Heart right ventricle (tissue), 16 donors: Measurements from ENCODE around the gene ILK. TPM values are rescaled to one million over a fixed set of nuclear protein-coding genes. Genes with fewer than 3 reads are reported as not detected.

Experiments used
- ATAC-seq, 8 donors: fragments of 200-7000 bp; cut with Tn5 transposase; one replicate each; pipeline ENCODE4 v1.9.1; 2020; ENCODE audit warnings: mild to moderate bottlenecking in 8 of 8, moderate library complexity in 8 of 8, moderate number of reproducible peaks in 1 of 8
- DNase-seq, 2 donors: peaks; one replicate each; pipeline ENCODE4 v3.0.0-alpha.2; 2020
- H3K27ac ChIP-seq, 10 donors: fragments of 200-600 bp; sonication (generic) in 2 of 10; one replicate each; pipeline versions ENCODE4 v1.5.0 to v1.8.0; 2020 to 2022; ENCODE audit warnings: mild to moderate bottlenecking in 3 of 10
- H3K27me3 ChIP-seq, 7 donors: fragments of 200-600 bp; one replicate each; pipeline ENCODE4 v1.8.0; 2021 to 2022; ENCODE audit warnings: mild to moderate bottlenecking in 2 of 7
- H3K36me3 ChIP-seq, 9 donors: fragments of 200-600 bp; sonication (generic) in 1 of 9; one replicate each; pipeline versions ENCODE4 v1.5.0 to v1.8.0; 2020 to 2022; ENCODE audit warnings: mild to moderate bottlenecking in 2 of 9
- H3K4me1 ChIP-seq, 9 donors: fragments of 200-600 bp; sonication (generic) in 1 of 9; one replicate each; pipeline versions ENCODE4 v1.5.0 to v1.8.0; 2020 to 2022; ENCODE audit warnings: mild to moderate bottlenecking in 4 of 9
- H3K4me3 ChIP-seq, 10 donors: fragments of 200-600 bp; sonication (generic) in 2 of 10; one replicate each; pipeline versions ENCODE4 v1.5.0 to v1.8.0; 2020 to 2022; ENCODE audit warnings: mild to moderate bottlenecking in 7 of 10, moderate library complexity in 2 of 10
- H3K9me3 ChIP-seq, 11 donors: fragments of 200-600 bp in 10 of 11; sonication (generic) in 2 of 11; one replicate each; pipeline versions ENCODE4 v1.5.0 to v1.8.0; 2013 to 2022; ENCODE audit warnings: mild to moderate bottlenecking in 2 of 11, control low read depth in 1 of 11, moderate library complexity in 1 of 11
- CTCF ChIP-seq, 9 donors: fragments of 200-600 bp; sonication (generic) in 2 of 9; IDR thresholded peaks; one replicate each; pipeline versions ENCODE4 v1.5.0 to v1.8.0; 2021 to 2022; ENCODE audit warnings: antibody characterized with exemption in 9 of 9, mild to moderate bottlenecking in 5 of 9, moderate library complexity in 1 of 9
- WGBS, 2 donors: extraction: QIAGEN DNeasy Blood & Tissue Kit; methylation state at CpG; one replicate each; pipeline ENCODE4 v1.1.7; 2013; ENCODE audit warnings: inconsistent platforms in 1 of 2; 5-methylcytosine and 5-hydroxymethylcytosine counted together
- intact Hi-C, 10 donors: fragments of 100-400 bp; cut with DNase I; formaldehyde crosslinking; loops; one replicate each; pipeline versions ENCODE4 v1.11.1 to v1.14.2; 2022
- polyA plus RNA-seq, 2 donors: library from polyadenylated mRNA; stranded (reverse); fragments of 200-250 nt; gene quantifications; one replicate each; pipeline ENCODE4 v1.2.3, GENCODE V29; 2013
- total RNA-seq, 10 donors: library from RNA; stranded (reverse); fragmentation: NEBNext Ultra II Directional in 3 of 10; extraction: Animal tissue kit (Norgen Biotek cat#: 25700) in 3 of 10; gene quantifications; one replicate each; pipeline versions ENCODE4 v1.2.1 to v1.2.4, GENCODE V29; 2021 to 2023
- donor health status: Arrhythmogenic right ventricular cardiomyopathy.
- donor health status: ischemic (EF 13 %, LVEDD 7.1; RV severe dilation, severe dysfunction).
- donor health status: healthy with polysubstance abuse.
- donor health status: DM: no; HTN: yes; CAD: no.
- donor health status: DM: no; HTN: no; CAD: no.
- donor health status: ischemic (EF 25% LVEDD 6.9; RV normal size, moderate dysfunction).
- donor health status: ischemic (EF 25% LVEDD 5.7; RV mildly dilated, moderate dysfunction).
- donor health status: healthy.
- donor health status: DM: yes; HTN: yes; CAD: no.
- donor health status: Ischemic cardiomyopathy.
- donor health status: ischemic (EF 35%, LVEDD 5.7; RV mildly dilated, moderate dysfunction).
- donor health status: nonischemic (EF 11% LVEDD 7.7; RV severe dilation, severe dysfunction).
- donor health status: DM: yes; HTN: yes; CAD: no.
- donor health status: PGD.
- donor health status: ischemic (EF 29% LVEDD 5.4; RV normal size, mild dysfunction).
- donor health status: nonischemic (EF 23%, LVEDD 6.1; RV moderate dilation, normal function).

ILK gene
- total and polyA plus RNA-seq, 12 donors: 150 to 247 (median 214) TPM

GRCh38 chr11:6629892-6630631 lies 26.5 kb downstream of the ILK start:
- intact Hi-C loops: no loop called here
- TF ChIP-seq CTCF (IDR thresholded peaks at IDR 0.05): no peak
- H3K27me3 ChIP-seq: no peaks in the 10 kb centered on the region
- WGBS, 2 donors: 76 to 78% methylated on average over 99 to 102 of the region's 102 CpGs
- H3K4me3 ChIP-seq: no peak overlapping the region
- peaks cover 0 to 24% (median 19%) of the 10 kb centered on the region in 9 donors for H3K4me1 ChIP-seq
- H3K9me3 ChIP-seq: no peaks in the 10 kb centered on the region
- peaks cover 0 to 94% (median 19%) of the 10 kb centered on the region in 9 donors for H3K36me3 ChIP-seq
- ATAC-seq (no peak), DNase-seq (no peak)
- H3K27ac ChIP-seq: no peak overlapping the region

- Histone ChIP-seq H3K27me3 (no peaks in the 10 kb centered on the region), H3K9me3 (no peaks in the 10 kb centered on the region), H3K4me1 (peaks cover 0 to 31% (median 26%) of the 10 kb centered on the region in 9 donors), H3K4me3 (no peak overlapping the region), H3K27ac (no peak overlapping the region), H3K36me3 (peaks cover 0 to 87% (median 19%) of the 10 kb centered on the region in 9 donors)
- WGBS, 2 donors: 84 to 89% methylated on average over 22 to 28 of the region's 28 CpGs
- no peak for TF ChIP-seq CTCF (IDR thresholded peaks at IDR 0.05)
- intact Hi-C loops: no loop called here
- no peak for ATAC-seq
- no peak for DNase-seq
Observed at GRCh38 chr11:6630632-6631291, 27.2 kb downstream of the ILK start.

- ATAC-seq (no peak), DNase-seq (no peak)
- Histone ChIP-seq H3K4me1 (peaks cover 2 to 37% (median 33%) of the 10 kb centered on the region in 9 donors), H3K36me3 (peaks cover 0 to 81% (median 19%) of the 10 kb centered on the region in 9 donors), H3K9me3 (no peaks in the 10 kb centered on the region), H3K27me3 (no peaks in the 10 kb centered on the region), H3K27ac (no peak overlapping the region), H3K4me3 (no peak overlapping the region)
- no peak for TF ChIP-seq CTCF (IDR thresholded peaks at IDR 0.05)
- WGBS, 2 donors: 89 to 91% methylated on average over 11 of the region's 11 CpGs
- intact Hi-C loops: no loop called here
Observed at GRCh38 chr11:6631361-6631890, 27.9 kb downstream of the ILK start.

DNA sequence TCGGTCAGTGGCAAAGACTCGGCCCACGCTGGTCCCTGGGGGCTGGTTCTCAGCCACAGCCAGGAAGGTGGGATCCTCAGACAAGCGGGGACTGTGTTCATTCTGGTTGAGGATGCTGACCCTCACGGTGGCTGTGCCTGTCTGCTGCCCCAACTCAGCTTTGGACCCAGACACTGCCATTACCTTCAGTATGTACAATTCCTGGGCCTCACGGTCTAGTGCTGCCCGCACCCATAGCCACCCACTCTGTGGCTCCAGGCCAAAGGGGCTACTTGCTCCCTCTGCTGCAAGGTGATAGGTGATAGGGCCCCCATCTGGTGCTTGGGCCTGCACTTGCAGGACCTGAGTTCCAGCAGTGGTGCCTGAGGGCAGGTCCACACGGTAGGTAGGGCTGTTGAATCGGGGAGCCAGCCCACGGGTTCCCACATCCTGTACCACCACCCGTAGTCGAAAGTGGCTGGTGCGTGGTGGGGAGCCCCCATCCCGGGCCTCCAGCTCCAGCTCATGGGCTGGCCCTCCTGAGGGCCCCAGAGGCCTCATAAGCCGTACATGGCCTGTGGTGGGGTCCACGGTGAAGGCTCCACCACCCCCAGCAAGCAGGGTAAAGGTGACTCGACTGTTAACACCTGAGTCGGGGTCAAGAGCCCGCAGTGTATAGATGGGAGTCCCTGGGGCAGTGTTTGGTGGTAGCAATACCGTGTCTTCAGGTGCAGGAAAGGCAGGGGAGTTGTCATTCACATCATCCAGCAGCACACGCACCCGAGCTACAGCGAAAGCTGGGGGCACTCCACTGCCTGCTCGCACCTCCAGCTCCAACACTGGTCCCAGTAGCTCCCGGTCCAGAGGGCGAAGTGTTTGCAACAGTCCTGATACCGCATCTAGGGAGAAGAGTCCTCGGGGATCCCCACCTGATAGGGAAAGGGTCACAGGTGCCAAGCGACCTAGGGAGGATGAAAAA lies 28.8 kb downstream of the ILK start:
- Histone ChIP-seq H3K27me3 (no peaks in the 10 kb centered on the region), H3K9me3 (no peaks in the 10 kb centered on the region), H3K36me3 (peaks cover 0 to 71% (median 17%) of the 10 kb centered on the region in 9 donors), H3K4me1 (peaks cover 3 to 46% (median 42%) of the 10 kb centered on the region in 9 donors), H3K27ac (no peak overlapping the region), H3K4me3 (no peak overlapping the region)
- intact Hi-C loops: no loop called here
- DNase-seq (no peak), ATAC-seq (no peak)
- whole genome bisulfite sequencing, 2 donors: 92 to 96% methylated on average over 29 of the region's 29 CpGs
- no peak for TF ChIP-seq CTCF (IDR thresholded peaks at IDR 0.05)
